Fibroblast of lung (primary cell): Measurements from ENCODE around the gene SLC9A5. TPM values are rescaled to one million over a fixed set of nuclear protein-coding genes. Genes with fewer than 3 reads are reported as not detected.
A peak's percentile ranks its signal among the peaks of the same experiment; 100 is the strongest.

Experiments used
- DNase-seq, 2 donors: peaks; one replicate each; pipeline versions ENCODE4 v3.0.0 to v3.0.0-alpha.2; 2010; ENCODE audit warnings: low read depth in 2 of 2
- H2AFZ ChIP-seq: 2 replicates; pipeline ENCODE4 v1.5.1; 2012; ENCODE audit warnings: low read length, control low read depth, inconsistent platforms
- H3K27ac ChIP-seq: 2 replicates; pipeline ENCODE4 v1.5.1; 2011; ENCODE audit warnings: low read length, control low read depth; ENCODE audit not compliant: insufficient read depth
- H3K27me3 ChIP-seq: 2 replicates; pipeline ENCODE4 v1.5.1; 2011; ENCODE audit warnings: mild to moderate bottlenecking, low read length; ENCODE audit not compliant: control insufficient read depth, insufficient read depth
- H3K36me3 ChIP-seq: 2 replicates; pipeline ENCODE4 v1.5.1; 2011; ENCODE audit warnings: low read length; ENCODE audit not compliant: control insufficient read depth, insufficient read depth
- H3K4me1 ChIP-seq: 2 replicates; pipeline ENCODE4 v1.5.1; 2011; ENCODE audit warnings: low read length; ENCODE audit not compliant: control insufficient read depth, insufficient read depth; ENCODE audit errors: extremely low read depth
- H3K4me2 ChIP-seq: 2 replicates; pipeline ENCODE4 v1.5.1; 2011; ENCODE audit warnings: low read length, control low read depth; ENCODE audit not compliant: insufficient read depth; ENCODE audit errors: extremely low read depth
- H3K4me3 ChIP-seq, 4 experiments: fragments of 200-600 bp in 1 of 4; sonication (generic) in 1 of 4; replicated peaks in 1 of 4; 2 replicates each; pipeline ENCODE4 v1.5.1; 2011 to 2016; ENCODE audit warnings: low read length in 4 of 4, low read depth in 3 of 4, mild to moderate bottlenecking in 3 of 4, control low read depth in 2 of 4, inconsistent platforms in 1 of 4, mixed read lengths in 1 of 4; ENCODE audit not compliant: insufficient read depth in 1 of 4; ENCODE audit errors: control extremely low read depth in 1 of 4
- H3K79me2 ChIP-seq: 2 replicates; pipeline ENCODE4 v1.5.1; 2012; ENCODE audit warnings: mild to moderate bottlenecking, low read length, inconsistent platforms; ENCODE audit not compliant: control insufficient read depth, insufficient read depth
- H3K9ac ChIP-seq: 2 replicates; pipeline ENCODE4 v1.5.1; 2011; ENCODE audit warnings: mild to moderate bottlenecking, low read length, control low read depth; ENCODE audit not compliant: insufficient read depth
- H3K9me3 ChIP-seq: 2 replicates; pipeline ENCODE4 v1.5.1; 2012; ENCODE audit warnings: low read depth, low read length; ENCODE audit not compliant: control insufficient read depth, insufficient read depth
- H4K20me1 ChIP-seq: 2 replicates; pipeline ENCODE4 v1.5.1; 2011; ENCODE audit warnings: low read length; ENCODE audit not compliant: control insufficient read depth, insufficient read depth; ENCODE audit errors: extremely low read depth
- EZH2 ChIP-seq: IDR thresholded peaks from 2 replicates; pipeline ENCODE4 v1.5.1; 2012; ENCODE audit warnings: low read length, control low read depth, mild to moderate bottlenecking; ENCODE audit errors: missing control alignments
- polyA plus RNA-seq, 2 donors: library from polyadenylated mRNA; depleted of rRNA in 1 of 2; stranded (reverse) in 1 of 2; unstranded in 1 of 2; fragments of >200 nt; gene quantifications; 2 replicates each; pipeline ENCODE4 v1.2.1, GENCODE V29; 2011 to 2012; ENCODE audit warnings: missing spikeins in 1 of 2
- total RNA-seq: library from RNA; depleted of rRNA; stranded (reverse); fragments of >200 nt; gene quantifications from 2 replicates; pipeline ENCODE4 v1.2.1, GENCODE V29; 2014
- TF ChIP-seq, protein P1 (sequence below), 2 donors: IDR thresholded peaks in 1 of 2; conservative IDR thresholded peaks in 1 of 2; 1 replicate in 1 of 2; 2 replicates in 1 of 2; pipeline ENCODE4 v1.5.1; 2011 to 2012; ENCODE audit warnings: low read length in 2 of 2, control low read depth in 1 of 2, inconsistent platforms in 1 of 2, low read depth in 1 of 2, mild to moderate bottlenecking in 1 of 2

SLC9A5 gene
- total and polyA plus RNA-seq, 2 donors (not counting 1 experiment from before 2014, with no cell fraction given) = 2.0 to 2.3 TPM

- H3K9ac ChIP-seq = peak overlapping the region; percentile 62
- TF ChIP-seq, protein P1, sequence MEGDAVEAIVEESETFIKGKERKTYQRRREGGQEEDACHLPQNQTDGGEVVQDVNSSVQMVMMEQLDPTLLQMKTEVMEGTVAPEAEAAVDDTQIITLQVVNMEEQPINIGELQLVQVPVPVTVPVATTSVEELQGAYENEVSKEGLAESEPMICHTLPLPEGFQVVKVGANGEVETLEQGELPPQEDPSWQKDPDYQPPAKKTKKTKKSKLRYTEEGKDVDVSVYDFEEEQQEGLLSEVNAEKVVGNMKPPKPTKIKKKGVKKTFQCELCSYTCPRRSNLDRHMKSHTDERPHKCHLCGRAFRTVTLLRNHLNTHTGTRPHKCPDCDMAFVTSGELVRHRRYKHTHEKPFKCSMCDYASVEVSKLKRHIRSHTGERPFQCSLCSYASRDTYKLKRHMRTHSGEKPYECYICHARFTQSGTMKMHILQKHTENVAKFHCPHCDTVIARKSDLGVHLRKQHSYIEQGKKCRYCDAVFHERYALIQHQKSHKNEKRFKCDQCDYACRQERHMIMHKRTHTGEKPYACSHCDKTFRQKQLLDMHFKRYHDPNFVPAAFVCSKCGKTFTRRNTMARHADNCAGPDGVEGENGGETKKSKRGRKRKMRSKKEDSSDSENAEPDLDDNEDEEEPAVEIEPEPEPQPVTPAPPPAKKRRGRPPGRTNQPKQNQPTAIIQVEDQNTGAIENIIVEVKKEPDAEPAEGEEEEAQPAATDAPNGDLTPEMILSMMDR (conservative IDR thresholded peaks at IDR 0.05 in 1 of 2, IDR thresholded peaks at IDR 0.05 in 1 of 2; ENCODE audit: low read depth in 1 of 2, low read length in 2 of 2) = no peak
- TF ChIP-seq EZH2 = no peak
- peak overlapping the region; percentile 46 to 66 (median 52) for H3K4me3 ChIP-seq
- no peaks in the 10 kb centered on the region for H3K9me3 ChIP-seq
- H3K4me2 ChIP-seq = peak overlapping the region; percentile 91
- peaks cover 3% of the 10 kb centered on the region for H3K36me3 ChIP-seq
- no peaks in the 10 kb centered on the region for H4K20me1 ChIP-seq
- H2AFZ ChIP-seq = peak overlapping the region; percentile 10
- H3K27ac ChIP-seq = no peak overlapping the region
- no peaks in the 10 kb centered on the region for H3K27me3 ChIP-seq
- H3K79me2 ChIP-seq = peaks cover 8% of the 10 kb centered on the region
- peaks cover 26% of the 10 kb centered on the region for H3K4me1 ChIP-seq
- peak in 1 of 2 donors; percentile 31 for DNase-seq
These were observed 632 bp downstream of the SLC9A5 start for GRCh38 chr16:67249178-67250044.

DNA sequence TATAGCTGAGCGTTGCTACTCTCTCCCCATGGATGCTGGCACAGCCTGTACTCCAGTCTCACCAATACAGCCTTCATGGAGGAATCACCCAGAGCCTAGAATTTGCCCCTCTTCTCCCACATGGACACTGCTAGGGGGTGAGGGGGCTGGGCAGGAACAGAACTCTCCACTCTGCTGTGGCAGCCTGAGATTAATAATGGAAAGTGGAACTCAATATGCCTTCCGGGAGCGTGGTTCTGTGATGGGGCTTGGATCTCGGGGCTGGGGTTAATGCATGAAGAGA, 1.2 kb downstream of the SLC9A5 start:
- Histone ChIP-seq H3K4me2 (peak overlapping the region; percentile 91), H3K9ac (no peak overlapping the region), H3K36me3 (peaks cover 3% of the 10 kb centered on the region), H3K4me1 (peaks cover 21% of the 10 kb centered on the region), H3K27me3 (no peaks in the 10 kb centered on the region), H3K79me2 (peaks cover 6% of the 10 kb centered on the region), H2AFZ (peak overlapping the region; percentile 10), H3K4me3 (peak overlapping the region in 1 of 4 experiments; percentile 66), H3K9me3 (no peaks in the 10 kb centered on the region), H4K20me1 (no peaks in the 10 kb centered on the region), H3K27ac (no peak overlapping the region)
- DNase-seq = no peak
- TF ChIP-seq, protein P1 (conservative IDR thresholded peaks at IDR 0.05 in 1 of 2, IDR thresholded peaks at IDR 0.05 in 1 of 2; ENCODE audit: low read depth in 1 of 2, low read length in 2 of 2) = no peak
- no peak for TF ChIP-seq EZH2

GRCh38 chr16:67252609-67253497, 4.1 kb downstream of the SLC9A5 start:
- H3K9me3 ChIP-seq = no peaks in the 10 kb centered on the region
- H2AFZ ChIP-seq = no peak overlapping the region
- H3K27ac ChIP-seq = no peak overlapping the region
- TF ChIP-seq EZH2 = no peak
- TF ChIP-seq, protein P1 (conservative IDR thresholded peaks at IDR 0.05 in 1 of 2, IDR thresholded peaks at IDR 0.05 in 1 of 2; ENCODE audit: low read depth in 1 of 2, low read length in 2 of 2) = no peak
- no peaks in the 10 kb centered on the region for H3K79me2 ChIP-seq
- H3K27me3 ChIP-seq = no peaks in the 10 kb centered on the region
- no peak for DNase-seq
- H3K9ac ChIP-seq = no peak overlapping the region
- no peak overlapping the region for H3K4me2 ChIP-seq
- no peaks in the 10 kb centered on the region for H3K36me3 ChIP-seq
- no peaks in the 10 kb centered on the region for H4K20me1 ChIP-seq
- H3K4me3 ChIP-seq = no peak overlapping the region
- peaks cover 11% of the 10 kb centered on the region for H3K4me1 ChIP-seq
